ENCODE data around the gene BLOC1S2. TPM values are rescaled to one million over a fixed set of nuclear protein-coding genes. Genes with fewer than 3 reads are reported as not detected.

The BLOC1S2 gene
- polyA plus RNA-seq, 1 of the 3 experiments (the other 2 are of a cell fraction) = 30.4 TPM

DNA sequence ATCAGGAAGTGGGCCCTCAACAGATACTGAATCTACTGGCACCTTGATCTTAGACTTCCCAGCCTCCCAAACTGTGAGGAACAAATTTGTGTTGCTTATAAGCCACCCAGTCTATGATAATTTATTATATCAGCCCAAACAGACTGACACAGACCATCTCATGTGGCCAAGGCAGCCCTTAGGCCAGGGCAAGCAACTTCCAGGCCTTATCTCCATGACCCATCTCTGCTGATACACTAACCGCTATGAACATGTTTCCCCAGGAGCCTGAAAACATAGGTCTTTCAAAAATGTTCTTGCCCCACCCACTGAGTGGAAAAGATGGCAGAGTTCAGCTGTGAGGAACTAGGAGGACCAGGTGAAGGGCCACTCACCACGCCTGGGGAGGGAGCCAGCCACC, 3.2 kb upstream of the BLOC1S2 start:
- Histone ChIP-seq H3K27ac (ENCODE audit: low read depth in 2 of 2, low read length in 1 of 2) (no peak overlapping the region), H3K79me2 (ENCODE audit: insufficient read depth) (peaks cover 15% of the 10 kb centered on the region), H3K9me2 (no peaks in the 10 kb centered on the region), H3K4me3 (ENCODE audit: low read depth in 2 of 2, low read length in 1 of 2) (no peak overlapping the region), H3K9ac (no peak overlapping the region), H4K20me1 (ENCODE audit: insufficient read depth) (no peaks in the 10 kb centered on the region), H3K36me3 (replicated peaks in 1 of 2; ENCODE audit: control insufficient read depth in 1 of 2, insufficient read depth in 2 of 2, low read length in 1 of 2) (no peaks in the 10 kb centered on the region), H3K4me1 (ENCODE audit: control insufficient read depth in 1 of 2, insufficient read depth in 2 of 2, low read depth in 1 of 2, low read length in 1 of 2) (peaks cover 5 to 8% of the 10 kb centered on the region in 2 experiments; a peak in 2 of 4 replicates), H3K9me3 (no peaks in the 10 kb centered on the region), H3K27me3 (ENCODE audit: insufficient read depth) (peaks cover 42% of the 10 kb centered on the region; the same call in 1 of the 2 replicates), H2AFZ (ENCODE audit: low read depth) (no peak overlapping the region), H3K4me2 (no peak overlapping the region), H3F3A (replicated peaks; ENCODE audit: insufficient read depth) (peaks cover 10% of the 10 kb centered on the region)
- POLR2A ChIA-PET = no interaction called here
- no peak for TF ChIP-seq CHD2 (IDR thresholded peaks at IDR 0.05; ENCODE audit: low read length, partially characterized antibody)
- TF ChIP-seq JUND (IDR thresholded peaks at IDR 0.05) = no peak
- TF ChIP-seq, protein P1, sequence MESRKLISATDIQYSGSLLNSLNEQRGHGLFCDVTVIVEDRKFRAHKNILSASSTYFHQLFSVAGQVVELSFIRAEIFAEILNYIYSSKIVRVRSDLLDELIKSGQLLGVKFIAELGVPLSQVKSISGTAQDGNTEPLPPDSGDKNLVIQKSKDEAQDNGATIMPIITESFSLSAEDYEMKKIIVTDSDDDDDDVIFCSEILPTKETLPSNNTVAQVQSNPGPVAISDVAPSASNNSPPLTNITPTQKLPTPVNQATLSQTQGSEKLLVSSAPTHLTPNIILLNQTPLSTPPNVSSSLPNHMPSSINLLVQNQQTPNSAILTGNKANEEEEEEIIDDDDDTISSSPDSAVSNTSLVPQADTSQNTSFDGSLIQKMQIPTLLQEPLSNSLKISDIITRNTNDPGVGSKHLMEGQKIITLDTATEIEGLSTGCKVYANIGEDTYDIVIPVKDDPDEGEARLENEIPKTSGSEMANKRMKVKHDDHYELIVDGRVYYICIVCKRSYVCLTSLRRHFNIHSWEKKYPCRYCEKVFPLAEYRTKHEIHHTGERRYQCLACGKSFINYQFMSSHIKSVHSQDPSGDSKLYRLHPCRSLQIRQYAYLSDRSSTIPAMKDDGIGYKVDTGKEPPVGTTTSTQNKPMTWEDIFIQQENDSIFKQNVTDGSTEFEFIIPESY (IDR thresholded peaks at IDR 0.05; ENCODE audit: borderline replicate concordance, low read depth) = no peak
- no peak for TF ChIP-seq EZH2phosphoT487 (IDR thresholded peaks at IDR 0.05; ENCODE audit: borderline replicate concordance, low read depth)
- no peak for TF ChIP-seq FOSL2 (IDR thresholded peaks at IDR 0.05; ENCODE audit: borderline replicate concordance, low read depth)
- TF ChIP-seq GATA2 (CRISPR knock-in tag; IDR thresholded peaks at IDR 0.05) = no peak
- TF ChIP-seq FOXM1 (IDR thresholded peaks at IDR 0.05; ENCODE audit: low read depth) = no peak
- no peak for DNase-seq
- CTCF ChIA-PET = interaction anchor here (4.9 kb wide), 1 partner anchor 13 kb away, joined by 18 read pairs; no protein-coding TSS in a partner anchor
- 31% methylated on average over 2 of the region's 2 CpGs for WGBS (ENCODE audit: low lambda C conversion rate)

DNA sequence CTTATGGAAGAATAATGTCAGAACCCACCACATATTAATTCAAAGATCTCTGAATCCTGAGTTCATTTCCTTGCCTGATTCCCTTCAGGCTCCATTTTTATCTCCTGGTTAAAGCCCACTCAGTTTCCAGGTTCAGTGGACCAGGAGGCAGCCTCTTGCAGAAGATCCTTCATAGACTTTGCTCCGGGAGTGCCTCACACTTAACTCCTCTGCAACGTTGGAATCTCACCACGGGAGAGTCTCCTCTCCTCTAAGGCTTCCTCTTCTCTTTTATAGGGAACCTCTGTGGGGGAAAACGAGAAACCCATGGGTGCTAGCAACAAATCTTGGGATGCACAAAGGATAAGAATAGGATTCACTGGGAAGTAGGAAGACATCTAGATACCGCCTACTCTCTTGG, 1.7 kb upstream of the BLOC1S2 start:
- Histone ChIP-seq H3K79me2 (ENCODE audit: insufficient read depth) (peaks cover 29% of the 10 kb centered on the region), H3K27ac (ENCODE audit: low read depth in 2 of 2, low read length in 1 of 2) (no peak overlapping the region), H3K9me3 (no peaks in the 10 kb centered on the region), H3K4me1 (ENCODE audit: control insufficient read depth in 1 of 2, insufficient read depth in 2 of 2, low read depth in 1 of 2, low read length in 1 of 2) (peaks cover 5 to 8% of the 10 kb centered on the region in 2 experiments; a peak in 3 of 4 replicates), H4K20me1 (ENCODE audit: insufficient read depth) (peaks cover 8% of the 10 kb centered on the region; the same call in 1 of the 2 replicates), H3K4me3 (ENCODE audit: low read depth in 2 of 2, low read length in 1 of 2) (no peak overlapping the region), H2AFZ (ENCODE audit: low read depth) (no peak overlapping the region), H3K27me3 (ENCODE audit: insufficient read depth) (peaks cover 31% of the 10 kb centered on the region; the same call in 1 of the 2 replicates), H3K9me2 (no peaks in the 10 kb centered on the region), H3F3A (replicated peaks; ENCODE audit: insufficient read depth) (peaks cover 10% of the 10 kb centered on the region), H3K9ac (no peak overlapping the region), H3K4me2 (no peak overlapping the region), H3K36me3 (replicated peaks in 1 of 2; ENCODE audit: control insufficient read depth in 1 of 2, insufficient read depth in 2 of 2, low read length in 1 of 2) (peaks cover 0 to 8% of the 10 kb centered on the region in 2 experiments)
- ChIA-PET CTCF (interaction anchor here (4.9 kb wide), 1 partner anchor 14 kb away, joined by 18 read pairs; no protein-coding TSS in a partner anchor), POLR2A (no interaction called here)
- no peak for DNase-seq
- 56% methylated on average over 5 of the region's 5 CpGs for WGBS (ENCODE audit: low lambda C conversion rate)
- TF ChIP-seq NRF1 (IDR thresholded peaks at IDR 0.05; ENCODE audit: low read depth, low read length) = no peak
- TF ChIP-seq, protein P2, sequence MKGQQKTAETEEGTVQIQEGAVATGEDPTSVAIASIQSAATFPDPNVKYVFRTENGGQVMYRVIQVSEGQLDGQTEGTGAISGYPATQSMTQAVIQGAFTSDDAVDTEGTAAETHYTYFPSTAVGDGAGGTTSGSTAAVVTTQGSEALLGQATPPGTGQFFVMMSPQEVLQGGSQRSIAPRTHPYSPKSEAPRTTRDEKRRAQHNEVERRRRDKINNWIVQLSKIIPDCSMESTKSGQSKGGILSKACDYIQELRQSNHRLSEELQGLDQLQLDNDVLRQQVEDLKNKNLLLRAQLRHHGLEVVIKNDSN (IDR thresholded peaks at IDR 0.05; ENCODE audit: borderline replicate concordance, low read depth) = no peak
- TF ChIP-seq, protein P3, sequence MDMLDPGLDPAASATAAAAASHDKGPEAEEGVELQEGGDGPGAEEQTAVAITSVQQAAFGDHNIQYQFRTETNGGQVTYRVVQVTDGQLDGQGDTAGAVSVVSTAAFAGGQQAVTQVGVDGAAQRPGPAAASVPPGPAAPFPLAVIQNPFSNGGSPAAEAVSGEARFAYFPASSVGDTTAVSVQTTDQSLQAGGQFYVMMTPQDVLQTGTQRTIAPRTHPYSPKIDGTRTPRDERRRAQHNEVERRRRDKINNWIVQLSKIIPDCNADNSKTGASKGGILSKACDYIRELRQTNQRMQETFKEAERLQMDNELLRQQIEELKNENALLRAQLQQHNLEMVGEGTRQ (IDR thresholded peaks at IDR 0.05; ENCODE audit: borderline replicate concordance, low read depth, low read length) = no peak
- TF ChIP-seq, protein P4, sequence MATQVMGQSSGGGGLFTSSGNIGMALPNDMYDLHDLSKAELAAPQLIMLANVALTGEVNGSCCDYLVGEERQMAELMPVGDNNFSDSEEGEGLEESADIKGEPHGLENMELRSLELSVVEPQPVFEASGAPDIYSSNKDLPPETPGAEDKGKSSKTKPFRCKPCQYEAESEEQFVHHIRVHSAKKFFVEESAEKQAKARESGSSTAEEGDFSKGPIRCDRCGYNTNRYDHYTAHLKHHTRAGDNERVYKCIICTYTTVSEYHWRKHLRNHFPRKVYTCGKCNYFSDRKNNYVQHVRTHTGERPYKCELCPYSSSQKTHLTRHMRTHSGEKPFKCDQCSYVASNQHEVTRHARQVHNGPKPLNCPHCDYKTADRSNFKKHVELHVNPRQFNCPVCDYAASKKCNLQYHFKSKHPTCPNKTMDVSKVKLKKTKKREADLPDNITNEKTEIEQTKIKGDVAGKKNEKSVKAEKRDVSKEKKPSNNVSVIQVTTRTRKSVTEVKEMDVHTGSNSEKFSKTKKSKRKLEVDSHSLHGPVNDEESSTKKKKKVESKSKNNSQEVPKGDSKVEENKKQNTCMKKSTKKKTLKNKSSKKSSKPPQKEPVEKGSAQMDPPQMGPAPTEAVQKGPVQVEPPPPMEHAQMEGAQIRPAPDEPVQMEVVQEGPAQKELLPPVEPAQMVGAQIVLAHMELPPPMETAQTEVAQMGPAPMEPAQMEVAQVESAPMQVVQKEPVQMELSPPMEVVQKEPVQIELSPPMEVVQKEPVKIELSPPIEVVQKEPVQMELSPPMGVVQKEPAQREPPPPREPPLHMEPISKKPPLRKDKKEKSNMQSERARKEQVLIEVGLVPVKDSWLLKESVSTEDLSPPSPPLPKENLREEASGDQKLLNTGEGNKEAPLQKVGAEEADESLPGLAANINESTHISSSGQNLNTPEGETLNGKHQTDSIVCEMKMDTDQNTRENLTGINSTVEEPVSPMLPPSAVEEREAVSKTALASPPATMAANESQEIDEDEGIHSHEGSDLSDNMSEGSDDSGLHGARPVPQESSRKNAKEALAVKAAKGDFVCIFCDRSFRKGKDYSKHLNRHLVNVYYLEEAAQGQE (IDR thresholded peaks at IDR 0.05; ENCODE audit: low read depth, low read length) = no peak
- TF ChIP-seq, protein P5, sequence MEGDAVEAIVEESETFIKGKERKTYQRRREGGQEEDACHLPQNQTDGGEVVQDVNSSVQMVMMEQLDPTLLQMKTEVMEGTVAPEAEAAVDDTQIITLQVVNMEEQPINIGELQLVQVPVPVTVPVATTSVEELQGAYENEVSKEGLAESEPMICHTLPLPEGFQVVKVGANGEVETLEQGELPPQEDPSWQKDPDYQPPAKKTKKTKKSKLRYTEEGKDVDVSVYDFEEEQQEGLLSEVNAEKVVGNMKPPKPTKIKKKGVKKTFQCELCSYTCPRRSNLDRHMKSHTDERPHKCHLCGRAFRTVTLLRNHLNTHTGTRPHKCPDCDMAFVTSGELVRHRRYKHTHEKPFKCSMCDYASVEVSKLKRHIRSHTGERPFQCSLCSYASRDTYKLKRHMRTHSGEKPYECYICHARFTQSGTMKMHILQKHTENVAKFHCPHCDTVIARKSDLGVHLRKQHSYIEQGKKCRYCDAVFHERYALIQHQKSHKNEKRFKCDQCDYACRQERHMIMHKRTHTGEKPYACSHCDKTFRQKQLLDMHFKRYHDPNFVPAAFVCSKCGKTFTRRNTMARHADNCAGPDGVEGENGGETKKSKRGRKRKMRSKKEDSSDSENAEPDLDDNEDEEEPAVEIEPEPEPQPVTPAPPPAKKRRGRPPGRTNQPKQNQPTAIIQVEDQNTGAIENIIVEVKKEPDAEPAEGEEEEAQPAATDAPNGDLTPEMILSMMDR (IDR thresholded peaks at IDR 0.05) = no peak
- TF ChIP-seq, protein P1 (IDR thresholded peaks at IDR 0.05; ENCODE audit: borderline replicate concordance, low read depth) = no peak
- TF ChIP-seq, protein P6, sequence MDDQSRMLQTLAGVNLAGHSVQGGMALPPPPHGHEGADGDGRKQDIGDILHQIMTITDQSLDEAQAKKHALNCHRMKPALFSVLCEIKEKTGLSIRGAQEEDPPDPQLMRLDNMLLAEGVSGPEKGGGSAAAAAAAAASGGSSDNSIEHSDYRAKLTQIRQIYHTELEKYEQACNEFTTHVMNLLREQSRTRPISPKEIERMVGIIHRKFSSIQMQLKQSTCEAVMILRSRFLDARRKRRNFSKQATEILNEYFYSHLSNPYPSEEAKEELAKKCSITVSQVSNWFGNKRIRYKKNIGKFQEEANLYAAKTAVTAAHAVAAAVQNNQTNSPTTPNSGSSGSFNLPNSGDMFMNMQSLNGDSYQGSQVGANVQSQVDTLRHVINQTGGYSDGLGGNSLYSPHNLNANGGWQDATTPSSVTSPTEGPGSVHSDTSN (IDR thresholded peaks at IDR 0.05) = no peak
